Mesendoderm (in vitro differentiated cells): ENCODE data around the gene GALNT18.

Experiments used
- DNase-seq: peaks from one replicate; pipeline ENCODE4 v3.0.0; 2013
- H2AK5ac ChIP-seq: 2 replicates; pipeline ENCODE4 v1.6.1; 2013; ENCODE audit warnings: low read length, inconsistent platforms
- H2BK120ac ChIP-seq: 2 replicates; pipeline ENCODE4 v1.6.1; 2013; ENCODE audit warnings: low read depth, mild to moderate bottlenecking, low read length, moderate library complexity, mixed read lengths
- H2BK15ac ChIP-seq: replicated peaks from 2 replicates; pipeline ENCODE4 v1.6.1; 2013; ENCODE audit warnings: low read depth, mild to moderate bottlenecking, moderate library complexity
- H2BK5ac ChIP-seq: 2 replicates; pipeline ENCODE4 v1.6.1; 2013; ENCODE audit warnings: low read length, inconsistent platforms
- H3K18ac ChIP-seq: 2 replicates; pipeline ENCODE4 v1.6.1; 2013; ENCODE audit warnings: mild to moderate bottlenecking, low read length, mixed read lengths
- H3K23ac ChIP-seq: one replicate; pipeline ENCODE4 v1.6.1; 2013; ENCODE audit warnings: low read length
- H3K27ac ChIP-seq: 2 replicates; pipeline ENCODE4 v1.5.1; 2013; ENCODE audit warnings: low read depth, mild to moderate bottlenecking, inconsistent platforms, low read length, moderate library complexity
- H3K27me3 ChIP-seq: 2 replicates; pipeline ENCODE4 v1.6.1; 2013; ENCODE audit warnings: low read length, control low read depth, mild to moderate bottlenecking, inconsistent platforms; ENCODE audit not compliant: insufficient read depth, poor library complexity
- H3K36me3 ChIP-seq: 2 replicates; pipeline ENCODE4 v1.6.1; 2013; ENCODE audit warnings: low read length, inconsistent platforms; ENCODE audit not compliant: control insufficient read depth, insufficient read depth
- H3K4ac ChIP-seq: one replicate; pipeline ENCODE4 v1.6.1; 2013; ENCODE audit warnings: low read depth, mild to moderate bottlenecking, low read length, moderate library complexity
- H3K4me1 ChIP-seq: 2 replicates; pipeline ENCODE4 v1.6.1; 2013; ENCODE audit warnings: low read depth, low read length, inconsistent platforms; ENCODE audit not compliant: control insufficient read depth
- H3K4me2 ChIP-seq: 2 replicates; pipeline ENCODE4 v1.6.1; 2013; ENCODE audit warnings: low read length
- H3K4me3 ChIP-seq: 2 replicates; pipeline ENCODE4 v1.5.1; 2013; ENCODE audit warnings: mild to moderate bottlenecking, low read length
- H3K56ac ChIP-seq: one replicate; pipeline ENCODE4 v1.6.1; 2013; ENCODE audit warnings: low read length
- H3K79me1 ChIP-seq: 2 replicates; pipeline ENCODE4 v1.6.1; 2013; ENCODE audit warnings: low read length, inconsistent platforms
- H3K79me2 ChIP-seq: 2 replicates; pipeline ENCODE4 v1.6.1; 2013; ENCODE audit warnings: mild to moderate bottlenecking, low read length; ENCODE audit not compliant: control insufficient read depth, insufficient read depth
- H3K9ac ChIP-seq: 2 replicates; pipeline ENCODE4 v1.6.1; 2013; ENCODE audit warnings: low read length, inconsistent platforms
- H4K5ac ChIP-seq: one replicate; pipeline ENCODE4 v1.6.1; 2013; ENCODE audit warnings: low read length
- H4K8ac ChIP-seq: one replicate; pipeline ENCODE4 v1.6.1; 2013; ENCODE audit warnings: low read depth, mild to moderate bottlenecking, control low read depth, low read length, moderate library complexity
- WGBS: extraction: QIAGEN DNeasy Blood & Tissue Kit; methylation state at CpG from one replicate; pipeline ENCODE4 v1.1.7; 2013; ENCODE audit warnings: low lambda C conversion rate, missing lambda C conversion rate; ENCODE audit not compliant: insufficient coverage; ENCODE audit errors: extremely low coverage; 5-methylcytosine and 5-hydroxymethylcytosine counted together

The GALNT18 gene

DNA sequence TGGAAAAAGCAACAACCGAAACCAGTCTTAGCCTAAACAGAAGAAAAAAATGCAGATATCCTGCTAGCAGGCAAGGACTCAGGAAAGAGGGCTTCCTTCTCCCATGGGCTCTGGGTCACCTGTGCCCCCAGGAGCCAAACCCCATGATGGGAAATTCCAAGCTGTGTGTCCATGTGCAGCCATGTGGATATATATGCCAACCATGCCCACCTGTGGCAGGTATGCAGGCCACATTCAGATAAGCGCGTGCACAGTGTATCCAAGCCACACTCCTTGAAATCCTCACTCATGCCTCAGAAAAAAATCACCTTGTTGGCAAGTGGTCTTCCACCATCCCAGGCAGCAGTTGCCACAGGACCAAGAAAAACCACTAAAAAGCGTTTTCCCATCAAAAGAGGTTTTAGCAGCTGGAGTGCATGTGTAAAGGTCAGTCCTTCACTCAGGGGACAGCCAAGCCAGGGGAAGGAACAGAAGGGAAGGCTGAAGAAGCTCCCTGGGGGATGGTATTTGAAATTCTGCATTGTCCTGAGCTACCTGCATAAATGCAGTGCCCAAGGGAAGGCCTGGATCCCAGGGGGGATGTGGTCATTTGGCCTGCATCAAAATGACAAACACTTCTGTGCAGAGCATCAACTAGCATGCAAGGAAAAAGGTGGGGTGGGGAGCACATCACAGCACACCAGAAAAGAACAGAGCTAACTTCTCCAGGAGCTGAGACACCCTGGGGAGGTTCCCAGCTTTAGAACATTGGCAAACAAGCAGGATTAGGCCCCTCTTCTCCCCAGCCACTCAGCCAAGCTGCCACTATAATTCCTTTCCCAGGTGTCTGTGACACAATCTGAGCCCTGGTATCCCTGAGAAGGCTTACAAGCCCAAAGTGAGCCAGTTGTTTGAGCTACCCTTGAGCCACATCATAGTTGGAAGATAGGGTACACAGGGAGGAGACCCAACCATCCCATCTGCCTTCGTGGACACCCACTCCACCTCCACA, 76.2 kb downstream of the GALNT18 start:
- Histone ChIP-seq H3K36me3 (no peaks in the 10 kb centered on the region), H3K18ac (no peak overlapping the region), H3K4me2 (no peak overlapping the region), H3K4me3 (no peak overlapping the region), H2BK15ac (no peak overlapping the region), H3K27ac (no peak overlapping the region), H3K27me3 (no peaks in the 10 kb centered on the region), H3K79me1 (no peaks in the 10 kb centered on the region), H3K56ac (no peak overlapping the region), H3K4ac (no peak overlapping the region), H4K8ac (no peak overlapping the region), H2BK120ac (no peak overlapping the region), H3K9ac (no peak overlapping the region), H4K5ac (no peak overlapping the region), H3K79me2 (no peaks in the 10 kb centered on the region), H2BK5ac (no peak overlapping the region), H3K4me1 (no peaks in the 10 kb centered on the region), H3K23ac (no peak overlapping the region), H2AK5ac (no peak overlapping the region)
- peak; percentile 22 for DNase-seq
- WGBS, result no CpG with 5 or more reads among the region's 5 CpGs

GRCh38 chr11:11543656-11544055, 78.1 kb downstream of the GALNT18 start:
- no peak overlapping the region for H2AK5ac ChIP-seq
- H3K4me2 ChIP-seq, result no peak overlapping the region
- no peak overlapping the region for H4K8ac ChIP-seq
- no peak for DNase-seq
- H2BK5ac ChIP-seq, result no peak overlapping the region
- H3K79me1 ChIP-seq, result no peaks in the 10 kb centered on the region
- H3K36me3 ChIP-seq, result no peaks in the 10 kb centered on the region
- no peaks in the 10 kb centered on the region for H3K4me1 ChIP-seq
- peak overlapping the region; percentile 66 for H3K23ac ChIP-seq
- H3K27me3 ChIP-seq, result no peaks in the 10 kb centered on the region
- H2BK15ac ChIP-seq, result no peak overlapping the region
- H3K4me3 ChIP-seq, result no peak overlapping the region
- H3K27ac ChIP-seq, result no peak overlapping the region
- H2BK120ac ChIP-seq, result no peak overlapping the region
- H4K5ac ChIP-seq, result no peak overlapping the region
- H3K4ac ChIP-seq, result no peak overlapping the region
- no peak overlapping the region for H3K9ac ChIP-seq
- H3K56ac ChIP-seq, result no peak overlapping the region
- no peak overlapping the region for H3K18ac ChIP-seq
- H3K79me2 ChIP-seq, result no peaks in the 10 kb centered on the region
- WGBS, result no CpG with 5 or more reads among the region's 7 CpGs

- no peak overlapping the region for H3K4me2 ChIP-seq
- no peak overlapping the region for H2BK15ac ChIP-seq
These were observed 81.6 kb downstream of the GALNT18 start for GRCh38 chr11:11540157-11540556.

GRCh38 chr11:11538277-11538960, 83.4 kb downstream of the GALNT18 start:
- Histone ChIP-seq H3K27me3 (no peaks in the 10 kb centered on the region), H3K4ac (no peak overlapping the region), H3K27ac (no peak overlapping the region), H3K4me1 (no peaks in the 10 kb centered on the region), H3K18ac (no peak overlapping the region), H2AK5ac (no peak overlapping the region), H3K23ac (peak overlapping the region; percentile 15), H3K36me3 (no peaks in the 10 kb centered on the region), H3K79me1 (no peaks in the 10 kb centered on the region), H3K56ac (no peak overlapping the region), H3K4me3 (no peak overlapping the region), H3K79me2 (no peaks in the 10 kb centered on the region), H2BK15ac (no peak overlapping the region), H4K5ac (no peak overlapping the region), H2BK120ac (no peak overlapping the region), H3K4me2 (no peak overlapping the region), H3K9ac (no peak overlapping the region), H4K8ac (no peak overlapping the region), H2BK5ac (no peak overlapping the region)
- no CpG with 5 or more reads among the region's 12 CpGs for WGBS
- no peak for DNase-seq

More at GRCh38 chr11:11540157-11540556, 81.6 kb downstream of the GALNT18 start:
- Histone ChIP-seq H3K23ac (no peak overlapping the region), H2AK5ac (no peak overlapping the region), H3K4me3 (no peak overlapping the region), H3K18ac (no peak overlapping the region), H2BK120ac (no peak overlapping the region), H3K79me2 (no peaks in the 10 kb centered on the region), H3K4ac (no peak overlapping the region), H4K8ac (no peak overlapping the region), H3K36me3 (no peaks in the 10 kb centered on the region), H3K9ac (no peak overlapping the region), H3K4me1 (no peaks in the 10 kb centered on the region), H2BK5ac (no peak overlapping the region), H4K5ac (no peak overlapping the region), H3K56ac (no peak overlapping the region), H3K27me3 (no peaks in the 10 kb centered on the region), H3K27ac (no peak overlapping the region), H3K79me1 (no peaks in the 10 kb centered on the region)
- no CpG with 5 or more reads among the region's 6 CpGs for WGBS
- DNase-seq, result peak; percentile 32

DNA sequence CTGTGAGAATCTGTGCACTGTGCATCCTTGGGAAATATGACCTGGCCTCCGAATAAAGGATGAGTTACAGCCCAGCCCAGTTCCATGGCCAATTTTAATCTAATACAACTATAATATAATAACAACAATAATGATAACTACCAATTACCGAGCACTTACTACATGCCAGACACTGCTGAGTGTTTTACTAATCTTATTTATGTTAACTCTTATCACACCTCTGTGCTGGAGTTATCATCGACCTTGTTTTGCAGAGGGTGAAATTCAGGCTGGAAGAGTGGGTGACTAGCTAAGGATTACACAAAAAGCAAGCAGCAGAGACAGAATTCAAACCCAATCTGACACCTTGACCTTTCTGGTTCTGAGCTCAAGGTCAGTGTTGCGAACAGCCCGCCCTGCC, 83.9 kb downstream of the GALNT18 start:
- H3K27ac ChIP-seq, result no peak overlapping the region
- no peaks in the 10 kb centered on the region for H3K79me1 ChIP-seq
- H3K79me2 ChIP-seq, result no peaks in the 10 kb centered on the region
- no peak overlapping the region for H2BK5ac ChIP-seq
- WGBS, result no CpG with 5 or more reads among the region's 5 CpGs
- H3K9ac ChIP-seq, result no peak overlapping the region
- no peak overlapping the region for H4K5ac ChIP-seq
- H3K18ac ChIP-seq, result no peak overlapping the region
- H3K4me1 ChIP-seq, result no peaks in the 10 kb centered on the region
- no peaks in the 10 kb centered on the region for H3K27me3 ChIP-seq
- H3K36me3 ChIP-seq, result no peaks in the 10 kb centered on the region
- no peak overlapping the region for H2BK120ac ChIP-seq
- H3K23ac ChIP-seq, result peak overlapping the region; percentile 15
- H3K56ac ChIP-seq, result no peak overlapping the region
- H2BK15ac ChIP-seq, result no peak overlapping the region
- H3K4me2 ChIP-seq, result no peak overlapping the region
- H3K4ac ChIP-seq, result no peak overlapping the region
- peak; percentile 21 for DNase-seq
- no peak overlapping the region for H3K4me3 ChIP-seq
- no peak overlapping the region for H2AK5ac ChIP-seq
- no peak overlapping the region for H4K8ac ChIP-seq
